ENCODE measurements around the gene ELOVL1. TPM values are rescaled to one million over a fixed set of nuclear protein-coding genes. Genes with fewer than 3 reads are reported as not detected.
A peak's percentile ranks its signal among the peaks of the same experiment; 100 is the strongest.

ELOVL1 gene
- total RNA-seq, 1 experiment from 2014 or later = 91.3 TPM

GRCh38 chr1:43321331-43321891, 46.4 kb downstream of the ELOVL1 start:
- BruUV-seq (replicated peaks) = no TSS peak
- ChIA-PET POLR2A (interaction anchor here (0.6 kb wide), 1 partner anchor 46 kb away, joined by 4 read pairs; no protein-coding TSS in a partner anchor), CTCF (no interaction called here), RAD21 (ENCODE audit: low non-redundant PET in 1 of 2, low total read pairs in 2 of 2, uncharacterized antibody in 2 of 2, unreplicated experiment in 2 of 2) (no interaction called here)
- no peak overlapping the region for H3K4me3 ChIP-seq (replicated peaks in 1 of 2; ENCODE audit: low read depth in 1 of 2, low read length in 2 of 2)
- DNase-seq (ENCODE audit: low read depth, low spot score) (no peak), ATAC-seq (peak; percentile 75)
- H3K4me1 ChIP-seq (ENCODE audit: control insufficient read depth in 1 of 2, insufficient read depth in 2 of 2, low read length in 2 of 2) = peaks cover 0 to 27% of the 10 kb centered on the region in 2 experiments; a peak in 2 of 4 replicates
- H4K20me1 ChIP-seq (ENCODE audit: insufficient read depth) = no peaks in the 10 kb centered on the region
- H3K9me3 ChIP-seq (ENCODE audit: control insufficient read depth in 1 of 2, insufficient read depth in 1 of 2, low read depth in 1 of 2, low read length in 2 of 2) = peaks cover 0 to 3% of the 10 kb centered on the region in 2 experiments; a peak in 2 of 4 replicates
- H3K4me2 ChIP-seq (ENCODE audit: low read length) = peak overlapping the region; percentile 44
- TF ChIP-seq EGR1 (IDR thresholded peaks at IDR 0.05; ENCODE audit: low read depth) (no peak), MAX (IDR thresholded peaks at IDR 0.05) (peak; percentile 53; the same call in 1 of the 2 replicates)
- H2AFZ ChIP-seq (ENCODE audit: low read depth, low read length, poor library complexity, severe bottlenecking) = no peak overlapping the region
- no peak overlapping the region for H3K27ac ChIP-seq (ENCODE audit: low read depth, low read length)
- H3K79me2 ChIP-seq (ENCODE audit: insufficient read depth, low read length) = no peaks in the 10 kb centered on the region
- no peaks in the 10 kb centered on the region for H3K9me2 ChIP-seq (ENCODE audit: insufficient read depth)
- no peaks in the 10 kb centered on the region for H3K27me3 ChIP-seq (ENCODE audit: insufficient read depth, low read length)
- H3K9ac ChIP-seq (ENCODE audit: low read length) = no peak overlapping the region
- no peaks in the 10 kb centered on the region for H3K36me3 ChIP-seq (ENCODE audit: control insufficient read depth in 1 of 2, insufficient read depth in 2 of 2, low read length in 2 of 2)
- intact Hi-C loops (cut with micrococcal nuclease) = no loop called here

GRCh38 chr1:43319766-43320165, 48.0 kb downstream of the ELOVL1 start:
- ChIA-PET POLR2A (no interaction called here), RAD21 (ENCODE audit: low non-redundant PET in 1 of 2, low total read pairs in 2 of 2, uncharacterized antibody in 2 of 2, unreplicated experiment in 2 of 2) (no interaction called here), CTCF (no interaction called here)
- Histone ChIP-seq H4K20me1 (ENCODE audit: insufficient read depth) (no peaks in the 10 kb centered on the region), H3K9me2 (ENCODE audit: insufficient read depth) (no peaks in the 10 kb centered on the region), H3K4me3 (replicated peaks in 1 of 2; ENCODE audit: low read depth in 1 of 2, low read length in 2 of 2) (no peak overlapping the region), H3K9ac (ENCODE audit: low read length) (no peak overlapping the region), H3K4me2 (ENCODE audit: low read length) (no peak overlapping the region), H2AFZ (ENCODE audit: low read depth, low read length, poor library complexity, severe bottlenecking) (no peak overlapping the region), H3K79me2 (ENCODE audit: insufficient read depth, low read length) (no peaks in the 10 kb centered on the region), H3K27me3 (ENCODE audit: insufficient read depth, low read length) (no peaks in the 10 kb centered on the region), H3K4me1 (ENCODE audit: control insufficient read depth in 1 of 2, insufficient read depth in 2 of 2, low read length in 2 of 2) (peaks cover 0 to 27% of the 10 kb centered on the region in 2 experiments; a peak in 2 of 4 replicates), H3K36me3 (ENCODE audit: control insufficient read depth in 1 of 2, insufficient read depth in 2 of 2, low read length in 2 of 2) (no peaks in the 10 kb centered on the region), H3K9me3 (ENCODE audit: control insufficient read depth in 1 of 2, insufficient read depth in 1 of 2, low read depth in 1 of 2, low read length in 2 of 2) (no peaks in the 10 kb centered on the region; a peak in 1 of 4 replicates), H3K27ac (ENCODE audit: low read depth, low read length) (no peak overlapping the region)
- intact Hi-C loops (cut with micrococcal nuclease) = no loop called here
- ATAC-seq (no peak), DNase-seq (ENCODE audit: low read depth, low spot score) (no peak)
- TF ChIP-seq YY1 (IDR thresholded peaks at IDR 0.05; ENCODE audit: extremely low read depth, insufficient replicate concordance, low read depth, low read length) (no peak), JUND (IDR thresholded peaks at IDR 0.05) (no peak), EZH2 (IDR thresholded peaks at IDR 0.05) (no peak), POLR2AphosphoS5 (IDR thresholded peaks at IDR 0.05; ENCODE audit: low read depth, low read length) (no peak)
- no TSS peak for BruUV-seq (replicated peaks)
